Measurements from ENCODE around the gene CDH4.
"Not testable (repeated sequence)": the region's sequence is repeated elsewhere in the genome, so short reads cannot be mapped to it uniquely, and the experiment has no call there.

Gene CDH4

GRCh38 chr20:61437280-61438206, 185.5 kb downstream of the CDH4 start:
- DNase-seq (ENCODE audit: low read depth, low spot score): no peak

DNA sequence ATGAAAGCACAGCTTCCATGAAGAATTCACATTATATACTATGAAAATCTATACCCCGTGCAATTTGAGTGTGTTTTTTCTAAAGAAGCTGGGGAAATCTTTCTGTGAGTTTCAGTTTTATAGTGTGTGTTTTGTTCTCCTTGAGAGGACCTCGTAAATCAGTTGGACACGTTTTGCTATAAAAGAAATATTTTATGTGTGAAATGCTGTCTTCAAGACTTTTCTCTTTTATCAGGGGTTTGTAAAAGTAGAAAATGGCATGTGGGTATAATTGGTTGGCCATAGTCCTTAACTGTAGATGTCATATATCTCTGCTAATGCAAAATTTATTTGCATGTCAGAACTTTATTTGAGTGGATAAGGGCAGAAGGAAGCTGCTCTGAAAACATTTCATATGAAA, 186.2 kb downstream of the CDH4 start:
- no peak for DNase-seq (ENCODE audit: low read depth, low spot score)

DNA sequence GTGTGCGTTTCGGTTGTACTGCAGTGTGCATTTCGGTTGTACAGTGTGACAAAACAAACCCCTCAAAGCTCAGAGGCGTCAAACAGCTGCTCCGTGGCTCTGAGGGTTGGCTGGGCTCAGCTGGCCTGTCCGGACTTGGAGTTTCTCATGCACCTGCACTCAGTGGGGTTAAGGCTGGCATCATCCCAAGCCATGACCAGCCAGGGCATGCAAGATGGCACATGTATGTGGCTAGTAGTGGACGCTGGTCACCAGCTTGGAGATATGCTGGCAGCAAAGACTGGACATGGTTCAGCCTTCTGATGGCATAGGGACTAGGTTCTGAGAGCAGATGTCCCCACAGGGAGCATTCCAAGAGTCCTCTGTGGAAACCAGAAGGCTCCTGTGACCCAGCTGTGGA, 187.2 kb downstream of the CDH4 start:
- DNase-seq (ENCODE audit: low read depth, low spot score): no peak

DNA sequence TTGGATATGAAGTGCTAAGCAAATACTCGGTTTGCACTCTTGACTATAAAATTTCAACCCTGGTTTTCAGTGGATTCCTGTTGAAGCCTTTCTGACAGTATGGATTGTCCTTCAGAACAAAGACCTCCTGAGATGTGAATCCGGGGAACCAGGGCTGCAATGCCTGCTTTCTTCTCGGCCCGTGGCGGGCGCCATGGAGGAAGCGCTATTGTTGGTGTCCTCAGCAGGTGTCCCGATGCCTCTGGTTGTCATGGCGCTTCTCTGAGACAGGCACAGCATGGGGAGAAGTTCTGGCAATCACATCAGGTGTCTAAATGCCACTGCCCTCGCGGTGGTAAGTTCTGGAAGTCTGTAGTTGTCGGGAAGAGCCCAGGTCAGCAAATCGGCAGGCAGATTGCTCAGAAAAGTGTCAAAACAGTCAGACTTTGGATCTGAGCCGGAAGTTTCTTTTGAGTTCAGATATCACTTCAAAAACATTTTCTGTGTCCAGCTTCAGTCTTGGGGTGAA, 188.5 kb downstream of the CDH4 start:
- DNase-seq (ENCODE audit: low read depth, low spot score): no peak

DNA sequence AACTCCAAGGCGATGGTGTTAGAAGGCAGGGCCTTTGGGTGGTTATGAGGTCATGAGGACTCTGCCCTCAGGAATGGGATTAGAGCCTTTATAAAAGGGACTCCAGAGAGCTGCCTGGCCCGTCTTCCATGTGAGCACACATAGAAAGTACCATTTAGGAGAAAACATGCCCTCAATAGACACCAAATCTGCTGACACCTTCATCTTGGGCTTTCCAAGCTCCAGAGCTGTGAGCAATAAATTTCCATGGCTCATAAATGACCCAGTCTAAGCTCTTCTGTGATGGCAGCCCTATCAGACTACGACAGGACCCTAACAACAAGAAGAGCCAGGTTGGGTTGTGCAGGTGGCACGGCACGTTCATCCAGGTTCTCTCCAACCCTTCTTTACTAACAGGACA, 189.5 kb downstream of the CDH4 start:
- no peak for DNase-seq (ENCODE audit: low read depth, low spot score)

DNA sequence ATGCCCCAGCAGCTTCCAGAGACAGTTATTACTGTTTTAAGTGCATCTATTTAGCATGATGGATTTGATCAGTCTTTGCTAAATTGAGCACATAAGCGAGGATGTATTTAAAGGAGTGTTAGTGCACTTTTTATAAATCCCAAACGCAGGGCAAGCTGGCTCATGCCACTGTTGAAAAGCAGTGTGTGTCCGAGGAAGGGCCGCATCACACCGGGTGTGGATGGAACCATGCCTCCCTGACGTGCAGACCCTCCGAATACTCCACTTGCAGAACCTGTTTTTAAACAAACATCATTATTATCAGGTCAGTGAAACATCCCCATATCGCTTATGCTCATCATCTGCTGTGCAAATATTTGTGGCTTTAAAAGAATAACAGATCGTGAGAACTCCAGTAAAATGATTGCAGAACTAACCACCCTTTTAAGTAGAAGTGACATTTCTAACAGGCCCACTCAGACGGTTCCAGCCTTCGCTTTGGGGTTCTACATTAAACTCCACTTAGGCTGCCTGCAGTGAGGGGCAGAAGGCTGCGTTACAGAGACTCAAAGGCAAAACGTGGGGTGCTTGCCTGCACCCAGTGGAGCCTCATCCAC, 190.1 kb downstream of the CDH4 start:
- DNase-seq (ENCODE audit: low read depth, low spot score): no peak

DNA sequence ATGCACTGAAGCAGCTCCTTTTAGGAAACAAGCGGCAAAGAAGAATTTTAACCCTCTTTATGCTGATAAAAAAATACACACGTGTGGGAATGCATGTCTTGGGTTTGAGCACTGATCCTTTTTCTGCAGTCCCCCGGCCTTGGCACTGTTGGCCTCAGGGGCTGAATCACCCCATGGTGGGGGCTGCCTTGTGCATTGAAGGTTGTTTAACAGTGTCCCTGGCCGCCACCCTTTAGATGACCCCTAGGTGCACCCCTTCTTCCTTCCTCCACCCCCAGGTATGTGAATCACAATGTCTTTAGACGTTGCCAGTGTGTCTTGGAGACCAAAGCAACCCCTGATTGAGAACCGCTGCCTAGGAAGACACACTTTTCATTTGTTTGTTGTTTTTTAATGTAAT, 190.7 kb downstream of the CDH4 start:
- DNase-seq (ENCODE audit: low read depth, low spot score): no peak

GRCh38 chr20:61443443-61444126, 191.5 kb downstream of the CDH4 start:
- DNase-seq (ENCODE audit: low read depth, low spot score): no peak

GRCh38 chr20:61444637-61445036, 192.6 kb downstream of the CDH4 start:
- no peak for DNase-seq (ENCODE audit: low read depth, low spot score)

GRCh38 chr20:61445138-61445537, 193.1 kb downstream of the CDH4 start:
- no peak for DNase-seq (ENCODE audit: low read depth, low spot score)

GRCh38 chr20:61445741-61446140, 193.7 kb downstream of the CDH4 start:
- no peak for DNase-seq (ENCODE audit: low read depth, low spot score)

DNA sequence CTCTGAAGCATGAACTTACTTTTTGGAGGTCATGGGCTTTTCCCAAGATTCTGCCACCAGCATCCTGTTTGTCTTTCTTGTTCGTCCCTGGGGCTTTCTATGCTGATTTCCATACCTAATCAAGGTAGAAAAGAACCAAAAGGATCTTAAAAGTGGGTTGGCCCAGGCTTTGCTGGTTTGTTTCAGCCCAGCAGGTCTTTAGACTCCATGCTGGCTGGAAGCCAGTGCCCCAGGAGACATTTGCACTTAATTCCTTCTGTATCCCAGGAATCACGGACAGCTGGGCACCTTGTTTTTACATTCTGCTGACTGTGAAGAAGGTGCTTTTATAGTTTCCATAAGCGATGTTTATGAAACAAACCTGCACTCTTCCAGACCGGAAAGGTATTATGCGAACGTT, 195.9 kb downstream of the CDH4 start:
- no peak for DNase-seq (ENCODE audit: low read depth, low spot score)

DNA sequence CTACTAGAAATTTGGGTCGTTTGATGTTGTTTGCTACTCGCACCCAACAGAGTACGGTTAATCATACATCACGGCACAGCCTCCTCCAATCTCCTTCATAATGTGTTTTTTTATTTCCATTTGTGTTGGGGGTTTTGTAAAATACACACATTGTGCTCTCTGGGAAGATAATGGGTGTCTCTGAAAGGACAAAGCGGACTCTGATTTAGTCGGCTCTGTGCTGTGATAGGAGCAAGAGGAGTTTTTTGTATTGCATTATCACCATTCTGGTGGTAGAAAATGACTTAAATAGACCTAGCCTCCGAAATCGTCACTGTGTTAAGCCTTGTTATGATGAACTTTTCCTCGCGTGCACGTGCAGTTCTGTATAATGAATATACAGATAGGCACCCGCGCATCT, 196.3 kb downstream of the CDH4 start:
- DNase-seq (ENCODE audit: low read depth, low spot score): no peak

DNA sequence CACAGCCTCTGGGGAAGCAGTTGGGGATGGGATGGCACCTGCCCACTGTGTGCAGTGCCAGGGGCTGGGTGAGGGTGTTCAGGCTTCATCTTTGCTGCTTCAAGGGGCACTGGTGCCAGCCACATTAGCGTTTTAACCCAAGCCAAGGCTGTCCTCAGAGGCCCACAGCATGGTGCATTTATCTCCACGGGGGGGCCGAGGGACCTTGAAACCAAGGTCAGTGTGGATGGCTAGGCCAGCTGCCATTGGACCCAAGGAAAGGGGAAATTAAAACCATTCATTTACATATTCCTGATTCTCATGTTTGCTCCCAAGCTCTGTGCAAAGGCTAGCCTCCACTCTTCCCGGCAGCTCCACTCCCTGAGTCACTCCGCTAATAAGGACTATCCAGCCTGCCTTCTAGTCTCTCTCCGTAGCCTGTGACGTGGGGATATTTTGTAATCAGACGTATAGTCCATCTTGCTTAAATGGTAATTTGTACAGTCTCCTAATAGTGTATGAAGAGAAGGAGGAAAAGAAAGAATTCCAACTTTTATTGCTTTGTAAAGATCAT, 197.1 kb downstream of the CDH4 start:
- DNase-seq (ENCODE audit: low read depth, low spot score): no peak

- DNase-seq (ENCODE audit: low read depth, low spot score): no peak
Observed at GRCh38 chr20:61449916-61450315, 197.9 kb downstream of the CDH4 start.

DNA sequence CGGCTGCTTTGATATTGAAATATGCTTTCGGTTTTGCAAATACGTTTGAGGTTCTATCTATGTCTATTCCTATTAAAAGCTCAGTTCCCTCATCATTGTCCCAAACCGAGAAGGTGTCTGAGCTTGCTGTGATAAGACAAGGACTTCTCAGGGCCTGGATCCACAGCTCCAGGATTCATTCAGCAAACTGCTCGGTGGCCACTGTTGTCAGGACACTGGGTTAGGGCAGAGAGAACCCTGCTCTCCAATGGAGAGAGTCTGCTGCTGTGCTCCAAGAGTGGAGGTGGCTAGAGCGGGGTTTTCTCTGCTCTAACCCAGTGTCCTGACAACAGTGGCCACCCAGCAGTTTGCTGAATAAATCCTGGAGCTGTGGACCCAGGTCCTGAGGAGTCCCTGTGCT, 198.5 kb downstream of the CDH4 start:
- no peak for DNase-seq (ENCODE audit: low read depth, low spot score)

GRCh38 chr20:61451009-61451408, 198.9 kb downstream of the CDH4 start:
- no peak for DNase-seq (ENCODE audit: low read depth, low spot score)

GRCh38 chr20:61451953-61452352, 199.9 kb downstream of the CDH4 start:
- no peak for DNase-seq (ENCODE audit: low read depth, low spot score)

GRCh38 chr20:61453219-61453618, 201.2 kb downstream of the CDH4 start:
- no peak for DNase-seq (ENCODE audit: low read depth, low spot score)

DNA sequence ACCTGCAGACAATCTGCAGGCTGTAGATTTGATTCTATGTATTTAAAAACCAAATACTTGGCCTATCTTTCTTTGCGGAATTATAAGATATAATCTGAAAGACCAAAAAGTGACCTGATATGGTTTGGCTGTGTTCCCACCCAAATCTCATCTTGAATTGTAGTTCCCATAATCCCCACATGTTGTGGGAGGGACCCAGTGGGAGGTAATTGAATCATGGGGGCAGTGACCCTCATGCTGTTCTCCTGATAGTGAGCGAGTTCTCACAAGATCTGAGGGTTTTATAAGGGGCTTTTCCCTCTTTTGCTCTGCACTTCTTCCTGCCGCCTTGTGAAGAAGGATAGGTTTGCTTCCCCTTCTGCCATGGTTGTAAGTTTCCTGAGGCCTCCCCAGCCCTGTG, 201.6 kb downstream of the CDH4 start:
- DNase-seq (ENCODE audit: low read depth, low spot score): not testable (repeated sequence)

GRCh38 chr20:61454053-61454452, 202.0 kb downstream of the CDH4 start:
- no peak for DNase-seq (ENCODE audit: low read depth, low spot score)
